Stomach smooth muscle (tissue), 2 donors: ENCODE data around the gene UBE3B.
A peak's percentile ranks its signal among the peaks of the same experiment; 100 is the strongest.
"Not testable (repeated sequence)": the region's sequence is repeated elsewhere in the genome, so short reads cannot be mapped to it uniquely, and the experiment has no call there.

Experiments used
- H3K27ac ChIP-seq: one replicate; pipeline ENCODE4 v1.7.0; 2013; ENCODE audit warnings: mild to moderate bottlenecking, low read length, inconsistent platforms
- H3K27me3 ChIP-seq, 2 donors: one replicate each; pipeline ENCODE4 v1.7.0; 2013; ENCODE audit warnings: low read length in 2 of 2; ENCODE audit not compliant: insufficient read depth in 2 of 2, control insufficient read depth in 1 of 2
- H3K36me3 ChIP-seq, 2 donors: one replicate each; pipeline ENCODE4 v1.7.0; 2013; ENCODE audit warnings: low read length in 2 of 2; ENCODE audit not compliant: control insufficient read depth in 2 of 2, insufficient read depth in 2 of 2
- H3K4me1 ChIP-seq: one replicate; pipeline ENCODE4 v1.7.0; 2013; ENCODE audit warnings: low read length; ENCODE audit not compliant: control insufficient read depth, insufficient read depth
- H3K4me3 ChIP-seq, 2 donors: one replicate each; pipeline ENCODE4 v1.7.0; 2013; ENCODE audit warnings: low read length in 2 of 2
- H3K9ac ChIP-seq, 2 donors: one replicate each; pipeline ENCODE4 v1.7.0; 2013; ENCODE audit warnings: low read length in 2 of 2, mild to moderate bottlenecking in 1 of 2
- H3K9me3 ChIP-seq, 2 donors: one replicate each; pipeline ENCODE4 v1.7.0; 2013; ENCODE audit warnings: low read length in 2 of 2; ENCODE audit not compliant: control insufficient read depth in 2 of 2
- donor health status: healthy.
- donor health status: Pancreatic carcinoma.

UBE3B gene

GRCh38 chr12:109473526-109474270, 3.7 kb upstream of the UBE3B start:
- peaks cover 49% of the 10 kb centered on the region for H3K4me1 ChIP-seq
- peak overlapping the region; percentile 24 for H3K27ac ChIP-seq
- not testable (repeated sequence) for H3K9me3 ChIP-seq, H3K27me3 ChIP-seq, H3K4me3 ChIP-seq, H3K9ac ChIP-seq
- peaks cover 10 to 12% of the 10 kb centered on the region in 2 donors for H3K36me3 ChIP-seq

- H3K9me3 ChIP-seq: no peaks in the 10 kb centered on the region
- peaks cover 0 to 3% of the 10 kb centered on the region in 2 donors for H3K36me3 ChIP-seq
- peaks cover 48% of the 10 kb centered on the region for H3K4me1 ChIP-seq
- H3K27ac ChIP-seq: peak overlapping the region; percentile 97
- no peaks in the 10 kb centered on the region for H3K27me3 ChIP-seq
- H3K9ac ChIP-seq: peak overlapping the region; percentile 31 to 80
- H3K4me3 ChIP-seq: peak overlapping the region; percentile 100
Observed at GRCh38 chr12:109475121-109475520, 2.3 kb upstream of the UBE3B start.

GRCh38 chr12:109475993-109476806, 1.2 kb upstream of the UBE3B start:
- no peaks in the 10 kb centered on the region for H3K9me3 ChIP-seq
- H3K9ac ChIP-seq: peak overlapping the region; percentile 80 to 99
- H3K27ac ChIP-seq: peak overlapping the region; percentile 97
- peaks cover 0 to 3% of the 10 kb centered on the region in 2 donors for H3K36me3 ChIP-seq
- peak overlapping the region; percentile 100 for H3K4me3 ChIP-seq
- no peaks in the 10 kb centered on the region for H3K27me3 ChIP-seq
- peaks cover 41% of the 10 kb centered on the region for H3K4me1 ChIP-seq

- H3K9me3 ChIP-seq: no peaks in the 10 kb centered on the region
- H3K9ac ChIP-seq: peak overlapping the region; percentile 80 to 99
- no peaks in the 10 kb centered on the region for H3K27me3 ChIP-seq
- peaks cover 0 to 7% of the 10 kb centered on the region in 2 donors for H3K36me3 ChIP-seq
- peak overlapping the region; percentile 97 for H3K27ac ChIP-seq
- H3K4me1 ChIP-seq: peaks cover 41% of the 10 kb centered on the region
- H3K4me3 ChIP-seq: peak overlapping the region; percentile 100
Observed at GRCh38 chr12:109476807-109477184, 638 bp upstream of the UBE3B start.

GRCh38 chr12:109477963-109478315, 505 bp downstream of the UBE3B start:
- no peaks in the 10 kb centered on the region for H3K9me3 ChIP-seq
- H3K4me1 ChIP-seq: peaks cover 41% of the 10 kb centered on the region
- peak overlapping the region; percentile 100 for H3K4me3 ChIP-seq

GRCh38 chr12:109479761-109480160, 2.3 kb downstream of the UBE3B start:
- Histone ChIP-seq H3K4me3 (no peak overlapping the region), H3K27ac (no peak overlapping the region), H3K36me3 (peaks cover 12 to 16% of the 10 kb centered on the region in 2 donors), H3K9me3 (no peaks in the 10 kb centered on the region), H3K4me1 (peaks cover 27% of the 10 kb centered on the region), H3K27me3 (no peaks in the 10 kb centered on the region), H3K9ac (no peak overlapping the region)

More at GRCh38 chr12:109477963-109478315, 505 bp downstream of the UBE3B start:
- Histone ChIP-seq H3K27me3 (no peaks in the 10 kb centered on the region), H3K9ac (peak overlapping the region; percentile 80 to 99), H3K27ac (peak overlapping the region; percentile 97), H3K36me3 (peaks cover 0 to 7% of the 10 kb centered on the region in 2 donors)

- Histone ChIP-seq H3K27me3 (no peaks in the 10 kb centered on the region), H3K36me3 (peaks cover 18 to 21% of the 10 kb centered on the region in 2 donors), H3K27ac (no peak overlapping the region), H3K9ac (no peak overlapping the region), H3K9me3 (no peaks in the 10 kb centered on the region), H3K4me3 (no peak overlapping the region), H3K4me1 (peaks cover 21% of the 10 kb centered on the region)
Observed at GRCh38 chr12:109480356-109480755, 2.9 kb downstream of the UBE3B start.

- no peak overlapping the region for H3K4me3 ChIP-seq
- H3K9ac ChIP-seq: no peak overlapping the region
- H3K4me1 ChIP-seq: peaks cover 11% of the 10 kb centered on the region
- no peak overlapping the region for H3K27ac ChIP-seq
- H3K27me3 ChIP-seq: no peaks in the 10 kb centered on the region
- H3K9me3 ChIP-seq: no peaks in the 10 kb centered on the region
- H3K36me3 ChIP-seq: peaks cover 32 to 37% of the 10 kb centered on the region in 2 donors
Observed at GRCh38 chr12:109481863-109482262, 4.4 kb downstream of the UBE3B start.

- H3K36me3 ChIP-seq: peaks cover 38 to 43% of the 10 kb centered on the region in 2 donors
Observed at GRCh38 chr12:109482491-109482890, 5.1 kb downstream of the UBE3B start.

GRCh38 chr12:109482894-109483293, 5.5 kb downstream of the UBE3B start:
- H3K4me1 ChIP-seq: peaks cover 10% of the 10 kb centered on the region
- H3K27me3 ChIP-seq: no peaks in the 10 kb centered on the region
- no peak overlapping the region for H3K4me3 ChIP-seq
- H3K9ac ChIP-seq: no peak overlapping the region
- H3K9me3 ChIP-seq: no peaks in the 10 kb centered on the region
- peaks cover 42 to 47% of the 10 kb centered on the region in 2 donors for H3K36me3 ChIP-seq
- no peak overlapping the region for H3K27ac ChIP-seq

More at GRCh38 chr12:109482491-109482890, 5.1 kb downstream of the UBE3B start:
- Histone ChIP-seq H3K9ac (no peak overlapping the region), H3K4me3 (no peak overlapping the region), H3K27me3 (no peaks in the 10 kb centered on the region), H3K4me1 (peaks cover 11% of the 10 kb centered on the region), H3K9me3 (no peaks in the 10 kb centered on the region), H3K27ac (no peak overlapping the region)
